GM12891 (cell line): ENCODE results near the gene ROBO1.

ENCODE experiments used
- POLR2A ChIP-seq: IDR thresholded peaks from 2 replicates; pipeline ENCODE4 v1.6.1; 2011; ENCODE audit warnings: low read depth, low read length, control low read depth
- POU2F2 ChIP-seq: IDR thresholded peaks from 2 replicates; pipeline ENCODE4 v1.6.1; 2011; ENCODE audit warnings: low read depth, mild to moderate bottlenecking, control low read depth, low read length, moderate library complexity
- SPI1 ChIP-seq: IDR thresholded peaks from 2 replicates; pipeline ENCODE4 v1.6.1; 2011; ENCODE audit warnings: low read depth, low read length, control low read depth

DNA sequence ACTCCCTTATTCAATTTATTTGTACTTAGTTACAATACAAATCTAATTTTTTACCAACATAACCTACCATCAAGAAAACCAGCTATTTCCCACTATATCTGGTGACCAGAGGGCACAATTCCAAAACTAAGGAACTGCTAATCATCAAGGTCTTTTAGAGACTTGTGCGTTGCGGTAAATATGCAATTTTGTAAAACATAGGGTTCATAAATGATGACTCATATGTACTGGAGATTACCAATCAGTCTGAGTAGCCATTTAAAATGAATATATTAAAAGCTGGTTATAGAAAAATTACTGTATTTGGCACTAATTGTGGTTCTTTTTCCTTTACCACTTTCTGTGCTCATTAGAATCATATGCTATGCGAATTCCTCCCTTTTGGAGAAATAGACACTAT lies 859.6 kb downstream of the ROBO1 start:
- no peak for TF ChIP-seq POLR2A
- no peak for TF ChIP-seq POU2F2
- TF ChIP-seq SPI1, result no peak
